Activated CD4-positive, alpha-beta memory T cell treated with anti-CD3 and anti-CD28 coated beads, Interleukin-2, amount 10 ng/mL, durations not matched to agents 7 days and 5 days (primary cell): ENCODE results near the gene ZNF133. TPM values are rescaled to one million over a fixed set of nuclear protein-coding genes. Genes with fewer than 3 reads are reported as not detected.
"Not testable (repeated sequence)": the region's sequence is repeated elsewhere in the genome, so short reads cannot be mapped to it uniquely, and the experiment has no call there.

Experiments used
- CTCF ChIA-PET: fragments of 350-600 bp; sonication (Branson Sonifier 250); formaldehyde crosslinking; loops from one replicate; lab custom pipeline; 2021; ENCODE audit warnings: antibody characterized with exemption, inconsistent platforms; lab: Charles Lee
- POLR2A ChIA-PET: fragments of 350-600 bp; sonication (Branson Sonifier 250); formaldehyde crosslinking; loops from one replicate; lab custom pipeline; 2021; ENCODE audit warnings: antibody characterized with exemption; lab: Charles Lee
- DNase-seq: peaks from one replicate; pipeline ENCODE4 v3.0.0-alpha.2; 2020
- H3K27ac Mint-ChIP-seq: one replicate; pipeline ENCODE4 v1.8.0; 2021; ENCODE audit warnings: mild to moderate bottlenecking, mixed read lengths
- H3K27me3 Mint-ChIP-seq: one replicate; pipeline ENCODE4 v1.8.0; 2021; ENCODE audit warnings: mixed read lengths
- H3K36me3 Mint-ChIP-seq: one replicate; pipeline ENCODE4 v1.8.0; 2021; ENCODE audit warnings: low read depth, mixed read lengths
- H3K4me1 Mint-ChIP-seq: one replicate; pipeline ENCODE4 v1.8.0; 2021; ENCODE audit warnings: mixed read lengths
- H3K4me3 Mint-ChIP-seq: one replicate; pipeline ENCODE4 v1.8.0; 2021; ENCODE audit warnings: mild to moderate bottlenecking, mixed read lengths
- H3K9me3 Mint-ChIP-seq: one replicate; pipeline ENCODE4 v1.8.0; 2021; ENCODE audit warnings: mixed read lengths
- total RNA-seq, 2 experiments: library from RNA; stranded (reverse); gene quantifications; one replicate each; pipeline ENCODE4 v1.2.3, GENCODE V29; 2021

Gene ZNF133
- total RNA-seq, 2 experiments from 2014 or later: 8.4 to 10.2 TPM

DNA sequence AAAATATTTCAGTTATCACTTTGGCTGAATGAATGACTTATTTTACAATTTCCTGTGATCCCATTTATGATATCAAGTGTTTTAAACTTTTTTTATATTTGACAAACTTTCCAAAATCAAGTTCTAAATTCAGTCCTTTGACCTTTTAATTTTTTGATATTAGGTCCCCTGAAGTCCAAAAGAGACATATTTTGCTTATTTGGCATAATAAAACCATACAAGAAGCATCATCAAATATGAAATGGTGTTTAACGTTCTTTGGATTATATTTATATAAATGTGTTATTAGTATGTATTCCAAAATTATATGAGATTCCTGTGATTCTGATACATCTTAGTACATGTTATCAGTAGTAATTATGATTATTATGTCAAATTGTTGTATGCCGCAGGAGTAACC, 38.7 kb downstream of the ZNF133 start:
- no peaks in the 10 kb centered on the region for H3K36me3 Mint-ChIP-seq
- no peak overlapping the region for H3K4me3 Mint-ChIP-seq
- POLR2A ChIA-PET: no interaction called here
- peaks cover 10% of the 10 kb centered on the region for H3K9me3 Mint-ChIP-seq
- H3K4me1 Mint-ChIP-seq: no peaks in the 10 kb centered on the region
- no peak overlapping the region for H3K27ac Mint-ChIP-seq
- CTCF ChIA-PET: no interaction called here
- DNase-seq: no peak
- no peaks in the 10 kb centered on the region for H3K27me3 Mint-ChIP-seq

- Mint-ChIP-seq H3K4me3 (no peak overlapping the region), H3K9me3 (peaks cover 17% of the 10 kb centered on the region), H3K36me3 (no peaks in the 10 kb centered on the region), H3K27ac (no peak overlapping the region), H3K27me3 (no peaks in the 10 kb centered on the region), H3K4me1 (no peaks in the 10 kb centered on the region)
- DNase-seq: no peak
- ChIA-PET POLR2A (no interaction called here), CTCF (no interaction called here)
These were observed 43.4 kb downstream of the ZNF133 start for GRCh38 chr20:18331694-18332093.

DNA sequence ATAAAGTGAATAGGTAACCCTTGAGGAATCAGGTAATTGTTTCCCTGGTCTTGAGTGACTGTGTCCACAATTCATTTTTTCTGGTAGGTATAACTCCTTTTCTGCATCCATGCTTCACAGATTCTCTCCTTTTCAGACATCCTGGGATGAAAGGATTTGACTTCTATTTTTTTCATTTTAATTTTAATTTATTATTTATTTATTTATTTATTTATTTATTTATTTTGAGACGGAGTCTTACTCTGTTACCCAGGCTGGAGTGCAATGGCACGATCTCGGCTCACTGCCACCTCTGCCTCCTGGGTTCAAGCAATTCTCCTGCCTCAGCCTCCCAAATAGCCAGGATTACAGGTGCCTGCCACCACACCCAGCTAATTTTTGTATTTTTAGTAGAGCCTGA, 61.4 kb downstream of the ZNF133 start:
- H3K27me3 Mint-ChIP-seq, H3K4me3 Mint-ChIP-seq, H3K4me1 Mint-ChIP-seq, H3K36me3 Mint-ChIP-seq, H3K27ac Mint-ChIP-seq, H3K9me3 Mint-ChIP-seq, DNase-seq, CTCF ChIA-PET, POLR2A ChIA-PET: not testable (repeated sequence)

- Mint-ChIP-seq H3K36me3 (no peaks in the 10 kb centered on the region), H3K27me3 (peaks cover 4% of the 10 kb centered on the region), H3K27ac (no peak overlapping the region), H3K4me1 (peaks cover 5% of the 10 kb centered on the region), H3K9me3 (no peaks in the 10 kb centered on the region), H3K4me3 (no peak overlapping the region)
- ChIA-PET POLR2A (no interaction called here), CTCF (no interaction called here)
- DNase-seq: no peak
These were observed 71.5 kb downstream of the ZNF133 start for GRCh38 chr20:18359854-18360253.

DNA sequence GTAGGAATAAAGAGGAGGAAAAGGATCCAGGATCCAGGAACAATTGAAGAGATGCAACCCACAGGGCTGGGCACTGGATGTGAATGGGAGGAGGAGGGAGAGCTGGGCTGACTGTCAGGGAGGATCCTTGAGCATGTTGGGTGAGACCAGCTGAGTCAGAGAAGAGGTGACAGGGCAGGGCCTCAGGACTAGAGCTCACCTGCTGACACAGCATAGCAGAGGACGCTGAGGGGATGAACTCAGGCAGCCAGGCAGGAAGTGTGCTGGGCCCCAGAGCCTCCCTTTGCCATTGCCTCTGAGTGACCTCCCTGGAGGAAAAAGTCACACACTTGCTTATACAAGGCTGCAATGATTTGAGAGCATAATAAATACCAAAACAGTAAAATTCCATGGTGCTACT, 72.3 kb downstream of the ZNF133 start:
- no peak for DNase-seq
- Mint-ChIP-seq H3K27ac (no peak overlapping the region), H3K9me3 (no peaks in the 10 kb centered on the region), H3K4me3 (no peak overlapping the region), H3K4me1 (peaks cover 5% of the 10 kb centered on the region), H3K27me3 (peaks cover under 1% of the 10 kb centered on the region), H3K36me3 (no peaks in the 10 kb centered on the region)
- POLR2A ChIA-PET: no interaction called here
- CTCF ChIA-PET: no interaction called here

DNA sequence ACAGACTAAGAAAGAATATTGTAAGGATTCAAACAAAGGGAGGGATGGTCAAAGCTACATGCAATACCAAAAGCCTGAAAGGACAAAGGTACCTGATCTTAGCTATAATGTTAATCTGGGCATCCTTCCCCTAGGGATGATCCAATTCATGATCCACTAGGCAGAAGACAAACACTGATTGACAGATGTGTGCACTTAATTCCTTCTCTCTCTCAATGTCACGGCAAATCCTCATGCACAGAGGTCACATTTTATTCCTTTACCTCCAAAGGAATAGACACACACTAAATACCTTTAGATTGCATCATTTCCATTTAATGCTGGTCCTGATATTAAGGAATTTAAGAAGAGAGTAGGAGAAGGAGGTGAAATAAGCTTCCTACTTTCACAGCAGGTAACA, 73.4 kb downstream of the ZNF133 start:
- ChIA-PET CTCF (no interaction called here), POLR2A (no interaction called here)
- DNase-seq: no peak
- no peak overlapping the region for H3K4me3 Mint-ChIP-seq
- no peaks in the 10 kb centered on the region for H3K27me3 Mint-ChIP-seq
- no peaks in the 10 kb centered on the region for H3K36me3 Mint-ChIP-seq
- no peak overlapping the region for H3K27ac Mint-ChIP-seq
- H3K4me1 Mint-ChIP-seq: peaks cover 5% of the 10 kb centered on the region
- H3K9me3 Mint-ChIP-seq: no peaks in the 10 kb centered on the region

DNA sequence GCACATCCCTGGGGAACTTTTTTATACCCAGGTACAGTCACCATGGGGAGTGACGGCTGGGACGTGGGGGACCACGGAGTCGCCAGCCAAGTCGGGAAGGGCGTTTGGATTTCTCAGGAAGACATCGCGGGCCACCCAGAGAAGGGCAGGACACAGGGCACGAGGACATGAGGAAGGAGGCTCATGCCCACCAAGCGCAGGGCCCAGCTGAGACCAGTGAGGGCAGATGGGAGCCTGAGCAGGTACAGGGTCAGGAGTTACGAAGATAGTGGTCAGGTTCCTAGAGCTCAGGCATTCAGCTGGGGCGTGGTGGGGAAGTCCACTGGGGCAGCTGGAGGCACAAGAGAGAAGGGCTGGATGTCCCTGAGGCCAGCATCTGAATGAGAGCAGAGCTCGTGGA, 74.6 kb downstream of the ZNF133 start:
- no peak for DNase-seq
- H3K4me1 Mint-ChIP-seq: peaks cover 5% of the 10 kb centered on the region
- H3K27ac Mint-ChIP-seq: no peak overlapping the region
- ChIA-PET POLR2A (no interaction called here), CTCF (no interaction called here)
- H3K9me3 Mint-ChIP-seq: no peaks in the 10 kb centered on the region
- no peaks in the 10 kb centered on the region for H3K27me3 Mint-ChIP-seq
- no peak overlapping the region for H3K4me3 Mint-ChIP-seq
- H3K36me3 Mint-ChIP-seq: no peaks in the 10 kb centered on the region

DNA sequence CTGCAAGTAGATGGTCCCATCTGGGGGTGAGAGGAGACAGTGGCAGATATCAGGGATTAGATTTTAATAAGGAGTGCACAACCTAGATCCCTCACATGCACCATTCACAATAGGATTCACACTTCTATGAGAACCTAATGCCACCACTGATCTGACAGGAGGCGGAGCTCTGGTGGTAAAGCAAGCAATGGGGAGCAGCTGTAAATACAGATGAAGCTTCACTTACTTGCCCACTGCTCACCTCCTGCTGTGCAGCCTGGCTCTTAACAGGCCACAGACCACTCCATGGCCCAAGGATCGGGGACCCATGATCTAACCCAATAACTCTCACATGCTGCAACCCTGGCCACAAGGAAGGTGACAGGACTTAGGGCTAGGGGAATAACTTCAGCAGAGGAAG, 75.4 kb downstream of the ZNF133 start:
- Mint-ChIP-seq H3K36me3 (no peaks in the 10 kb centered on the region), H3K27ac (no peak overlapping the region), H3K4me1 (peaks cover 5% of the 10 kb centered on the region), H3K4me3 (no peak overlapping the region), H3K27me3 (no peaks in the 10 kb centered on the region), H3K9me3 (no peaks in the 10 kb centered on the region)
- no peak for DNase-seq
- ChIA-PET POLR2A (no interaction called here), CTCF (no interaction called here)

DNA sequence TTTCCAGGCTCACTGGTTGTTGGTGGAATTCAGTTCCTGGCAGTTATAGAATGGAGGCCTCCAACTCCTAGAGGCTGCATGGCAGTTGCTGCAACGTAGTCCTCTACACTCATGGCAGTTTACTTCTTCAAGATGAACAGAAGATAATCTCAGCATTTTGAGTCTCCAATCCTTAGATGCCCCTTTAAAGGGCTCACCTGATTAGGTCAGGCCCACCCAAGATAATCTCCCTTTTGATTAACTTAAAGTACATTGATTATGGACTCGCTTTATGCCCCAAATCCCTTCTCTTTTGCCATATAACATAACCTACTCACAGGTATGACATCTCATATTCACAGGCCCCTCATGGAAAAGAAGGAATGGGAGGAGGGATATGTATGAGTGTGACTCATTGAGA, 76.4 kb downstream of the ZNF133 start:
- no peak for DNase-seq
- no peaks in the 10 kb centered on the region for H3K27me3 Mint-ChIP-seq
- no peak overlapping the region for H3K27ac Mint-ChIP-seq
- no peaks in the 10 kb centered on the region for H3K9me3 Mint-ChIP-seq
- peaks cover 5% of the 10 kb centered on the region for H3K4me1 Mint-ChIP-seq
- H3K36me3 Mint-ChIP-seq: no peaks in the 10 kb centered on the region
- ChIA-PET CTCF (no interaction called here), POLR2A (no interaction called here)
- no peak overlapping the region for H3K4me3 Mint-ChIP-seq

Other genes with a start within 250 kb of the ZNF133 start
- under 1 TPM in 1 of 2 experiments, not detected in 1; 0.25 TPM for gene OVOL2, start 230.6 kb upstream of the ZNF133 start, total RNA-seq
- 10 to 100 TPM; 13.4 to 15.1 TPM for gene KAT14, start 150.7 kb upstream of the ZNF133 start, total RNA-seq
- 10 to 100 TPM; 12.5 to 14.9 TPM for gene PET117, start 150.7 kb upstream of the ZNF133 start, total RNA-seq
- 1 to 10 TPM; 1.4 to 1.5 TPM for gene DZANK1, start 178.5 kb downstream of the ZNF133 start, total RNA-seq
- gene POLR3F, start 178.9 kb downstream of the ZNF133 start, total RNA-seq: 10 to 100 TPM in 1 of 2 experiments, 1 to 10 TPM in 1; 7.7 to 10.1 TPM
- 10 to 100 TPM; 18.0 to 20.4 TPM for gene RBBP9, start 208.7 kb downstream of the ZNF133 start, total RNA-seq
- 100 to 1,000 TPM in 1 of 2 experiments, 10 to 100 TPM in 1; 95.2 to 101 TPM for gene SEC23B, start 219.4 kb downstream of the ZNF133 start, total RNA-seq